Activated CD4-positive, alpha-beta T cell treated with anti-CD3 and anti-CD28 coated beads, Interleukin-2, amount 50 U/mL, for 48 hours (primary cell): Measurements from ENCODE around the gene TFEB.

Source experiments
- DNase-seq, 2 experiments: peaks; one replicate each; pipeline ENCODE4 v3.0.0-alpha.2; 2020

Gene TFEB

GRCh38 chr6:41736800-41737555, 1.6 kb upstream of the TFEB start:
- DNase-seq, result no peak

DNA sequence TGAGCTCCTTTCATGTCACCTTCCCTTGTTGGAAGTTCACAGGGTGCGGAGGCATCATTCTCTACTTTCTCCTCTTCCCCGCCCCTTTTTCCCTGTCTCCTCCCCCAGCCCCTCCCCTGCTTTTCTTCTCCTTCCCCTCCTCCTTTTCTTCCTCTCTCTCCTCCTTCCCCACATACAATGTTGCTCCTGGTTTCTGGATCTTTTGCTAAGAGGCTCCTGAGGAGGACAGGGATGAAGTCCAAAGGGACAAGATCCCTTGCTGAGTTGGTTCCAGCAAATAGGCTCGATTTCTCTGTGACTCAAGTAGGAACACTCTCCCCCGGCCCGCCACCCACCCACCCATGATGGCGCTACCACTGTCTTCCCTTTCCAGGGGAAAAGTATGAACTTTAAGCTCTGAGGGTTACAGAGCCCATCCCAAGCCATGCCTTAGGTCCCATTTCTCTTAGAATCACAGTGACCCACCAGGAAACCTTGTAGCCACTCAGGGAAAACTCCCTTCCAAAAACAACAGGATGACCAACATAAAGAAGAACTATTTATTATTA, 852 bp upstream of the TFEB start:
- no peak for DNase-seq

GRCh38 chr6:41734666-41735426, 562 bp downstream of the TFEB start:
- DNase-seq, result peak; percentile 70 to 77

GRCh38 chr6:41733707-41734665, 1.4 kb downstream of the TFEB start:
- peak; percentile 57 to 61 for DNase-seq

DNA sequence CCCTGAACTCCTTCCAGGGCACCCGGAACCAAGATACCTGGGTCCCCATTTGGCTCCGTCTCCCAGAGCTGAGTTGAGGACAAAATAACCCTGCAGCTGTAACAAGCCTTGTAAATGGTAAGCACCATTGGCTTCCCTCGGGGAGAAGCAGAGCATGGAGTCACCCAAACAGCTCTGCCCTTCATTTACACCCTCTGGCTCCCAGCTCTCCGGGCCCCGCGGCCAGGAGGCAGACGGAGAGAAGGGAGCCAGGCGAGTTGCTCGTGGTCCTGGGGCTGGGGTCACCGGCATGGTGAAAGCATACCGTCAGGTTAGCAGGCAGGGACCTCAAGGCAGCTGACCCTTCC, 2.1 kb downstream of the TFEB start:
- DNase-seq, result no peak

DNA sequence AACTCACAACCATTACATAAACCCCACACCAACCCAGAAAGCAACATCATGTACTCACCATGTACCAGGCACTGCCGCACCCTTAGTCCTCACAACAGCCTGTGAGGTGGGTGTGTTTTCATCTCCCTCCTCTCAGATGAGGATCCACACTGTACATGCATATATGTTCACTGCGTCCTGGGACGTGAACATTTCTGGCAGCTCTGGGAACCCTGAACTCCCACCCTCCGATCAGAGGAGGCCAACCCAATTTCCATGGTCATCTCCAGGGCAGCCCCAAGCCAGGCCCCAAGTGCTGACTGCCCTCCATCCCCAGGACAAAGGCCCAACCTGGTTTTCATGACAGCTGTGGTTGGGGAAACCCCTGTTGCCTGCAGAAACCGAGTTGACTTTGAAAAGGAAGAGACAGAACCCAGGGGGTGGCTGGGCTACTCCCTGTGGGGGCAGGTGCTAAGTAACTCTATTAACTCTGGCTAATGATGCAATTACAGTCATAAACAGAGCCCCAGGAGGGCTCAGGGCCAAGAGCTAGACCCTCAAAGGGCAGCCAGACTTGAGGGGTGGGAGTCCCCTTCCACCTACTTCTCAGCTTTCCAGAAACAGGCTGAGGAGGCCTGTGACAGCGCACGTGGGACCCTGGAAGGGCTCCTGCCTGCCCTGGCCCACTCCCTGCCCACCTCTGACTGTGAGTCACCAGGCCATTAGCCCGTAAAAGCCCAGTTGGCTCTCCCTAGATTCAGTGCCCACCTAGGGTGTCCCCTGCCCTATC, 2.6 kb downstream of the TFEB start:
- peak; percentile 40 to 56 for DNase-seq

DNA sequence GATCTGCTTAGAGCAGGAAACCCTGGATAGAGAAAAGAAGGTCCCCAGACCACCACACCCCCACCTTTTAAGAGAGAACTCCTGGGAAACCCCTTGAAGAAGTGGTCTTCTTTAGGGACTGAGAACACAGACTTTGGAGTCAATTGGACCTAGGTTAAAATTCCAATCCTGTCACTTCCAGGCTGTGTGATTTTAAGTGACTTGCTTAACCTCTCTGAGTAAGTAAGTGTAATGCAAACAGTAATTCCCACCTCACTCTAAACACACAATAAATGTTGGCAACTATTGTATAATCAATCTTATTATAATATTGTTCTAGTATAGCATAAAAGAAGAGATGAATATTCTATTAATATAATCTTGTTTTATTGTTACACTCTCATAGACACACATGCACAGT, 3.3 kb downstream of the TFEB start:
- no peak for DNase-seq

DNA sequence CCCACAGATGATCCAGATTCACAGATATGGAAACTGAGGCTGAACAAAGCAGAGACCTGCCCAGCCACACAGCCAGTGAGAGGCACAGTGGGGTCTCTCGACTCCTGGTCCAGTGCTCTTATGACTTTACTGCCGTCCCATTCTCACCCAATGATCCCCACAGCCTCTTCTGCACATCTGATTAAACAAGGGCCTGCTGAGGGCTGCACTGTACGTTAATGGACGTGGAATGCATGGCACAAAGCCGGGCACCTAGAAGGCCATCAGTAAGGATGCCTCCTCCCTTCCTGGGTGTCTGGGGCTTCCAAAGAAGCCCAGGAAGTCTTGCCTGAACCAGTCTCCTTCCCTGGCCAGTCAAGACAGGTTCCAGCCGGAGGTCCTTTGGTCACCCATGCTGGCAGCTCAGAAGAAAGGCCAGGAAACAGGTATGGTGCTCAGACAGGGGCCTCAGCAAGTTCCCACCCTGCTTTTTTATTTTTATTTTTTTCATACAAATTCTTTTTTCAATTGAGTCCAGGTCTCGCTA, 3.8 kb downstream of the TFEB start:
- DNase-seq, result no peak

- no peak for DNase-seq
Measured at GRCh38 chr6:41730531-41731436, 4.6 kb downstream of the TFEB start.

DNA sequence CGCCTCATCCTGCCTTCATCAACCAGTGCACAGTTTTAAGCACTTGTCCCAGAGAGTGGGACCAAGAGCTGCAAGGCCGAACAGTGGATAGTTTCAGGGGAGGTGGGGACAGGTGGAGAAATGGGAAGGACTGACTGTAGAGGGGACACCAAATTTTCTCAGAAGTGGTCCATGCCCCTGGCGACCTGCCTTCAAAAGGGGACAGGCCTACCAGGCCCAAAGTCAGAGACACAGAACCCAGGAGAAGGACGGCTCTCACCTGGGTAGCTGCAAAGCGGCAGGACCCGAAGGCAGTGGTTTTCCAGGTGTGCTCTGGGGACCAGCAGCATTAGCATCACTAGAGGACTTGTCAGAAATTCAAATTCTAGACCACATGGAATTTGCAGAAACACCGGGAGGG, 5.8 kb downstream of the TFEB start:
- no peak for DNase-seq

DNA sequence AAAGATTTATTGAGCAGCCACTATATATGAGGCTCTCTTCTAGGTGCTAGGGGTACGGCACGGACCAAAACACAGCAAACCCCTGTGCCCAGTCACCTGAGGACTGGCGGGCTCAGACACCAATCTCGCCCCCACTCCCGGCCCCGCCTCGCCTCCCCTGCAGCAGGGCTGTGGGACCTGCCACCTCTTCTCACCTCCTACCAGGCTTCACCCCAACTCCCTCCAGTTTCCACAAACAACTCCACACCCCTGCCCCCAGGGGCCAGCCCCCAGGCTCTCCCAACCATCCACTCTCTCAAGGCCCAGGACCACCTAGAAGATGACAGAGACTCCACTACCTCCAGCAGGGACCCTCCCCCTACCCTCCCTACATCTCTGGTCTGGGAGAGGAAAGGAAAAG, 6.5 kb downstream of the TFEB start:
- DNase-seq, result no peak

DNA sequence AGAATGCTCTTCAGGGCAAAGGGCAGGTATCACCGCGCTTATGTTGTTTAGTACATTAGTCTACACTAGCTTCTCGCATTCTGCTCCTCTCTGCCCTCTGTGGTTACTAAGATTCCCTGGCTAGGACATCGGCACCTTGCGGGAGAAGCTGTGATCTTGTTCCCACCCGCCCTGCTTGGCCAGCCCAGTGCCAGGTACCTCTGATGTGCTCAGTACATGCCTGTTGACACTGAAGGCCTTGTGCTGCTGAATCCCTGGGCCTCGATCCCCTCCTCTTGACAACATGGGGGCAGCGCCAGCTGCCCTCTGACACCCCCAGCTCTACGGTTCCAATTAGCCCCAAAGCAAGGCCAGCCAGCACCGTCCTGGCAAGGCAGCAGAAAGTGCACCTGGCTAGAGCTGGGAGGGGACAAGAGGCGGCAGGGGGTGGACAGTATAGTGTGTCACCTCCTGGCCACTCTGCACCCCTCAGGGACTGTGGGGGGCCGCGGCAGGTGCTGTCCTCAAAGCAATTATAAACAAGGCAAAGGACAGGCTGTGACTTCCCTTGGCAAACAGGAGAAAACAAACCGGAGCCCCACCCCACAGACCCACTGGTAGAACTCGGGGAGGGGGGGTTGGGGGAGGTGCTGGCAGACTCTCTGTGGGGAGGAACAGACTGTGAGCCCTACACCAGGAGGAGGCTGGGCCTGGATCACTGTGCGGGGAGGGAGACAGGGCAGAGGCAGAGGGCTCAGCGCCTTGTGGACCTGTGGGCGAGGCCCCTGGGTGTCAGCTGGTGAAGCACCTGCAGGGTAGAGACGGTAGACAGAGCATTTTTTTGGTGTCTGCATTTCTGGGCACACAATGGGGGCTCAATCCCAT, 7.1 kb downstream of the TFEB start:
- no peak for DNase-seq

DNA sequence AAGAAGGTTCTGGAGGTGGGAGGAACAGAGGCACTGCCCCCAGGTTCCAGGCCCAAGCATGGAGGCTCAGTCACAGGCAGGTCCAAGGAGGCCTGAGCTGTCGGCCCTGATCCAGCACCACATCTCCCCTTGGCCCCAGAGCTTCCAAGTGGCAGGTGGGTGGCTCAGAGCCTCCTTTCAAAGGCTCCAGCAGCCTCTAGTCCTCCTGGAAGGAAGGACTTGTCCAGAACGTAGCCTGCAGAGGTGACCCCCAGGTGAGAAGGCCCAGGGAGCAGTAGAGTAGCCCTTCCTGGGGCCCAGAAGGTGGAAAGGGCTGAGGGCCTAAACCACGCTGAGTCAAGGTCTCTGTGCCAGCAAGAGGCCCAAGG, 7.7 kb downstream of the TFEB start:
- no peak for DNase-seq

DNA sequence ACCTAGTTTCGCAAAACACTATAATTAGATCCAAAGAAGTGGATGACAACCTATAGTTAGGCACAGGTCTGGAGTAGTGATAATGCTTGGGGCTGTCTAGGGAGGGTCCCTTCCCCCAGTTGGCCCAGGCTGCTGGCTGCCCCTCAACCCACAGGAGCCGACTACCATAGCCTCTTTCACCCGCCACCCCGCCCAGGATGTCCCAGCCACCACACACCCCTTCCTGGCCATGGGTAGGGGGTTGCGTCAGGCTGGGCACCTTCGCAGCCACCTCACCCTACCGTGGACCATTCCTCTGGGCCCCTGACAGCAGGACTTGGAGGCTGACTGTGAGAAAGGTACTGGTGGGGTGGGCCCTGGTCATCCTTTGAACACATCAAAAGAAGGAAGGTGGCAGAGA, 8.5 kb downstream of the TFEB start:
- DNase-seq, result no peak

- DNase-seq, result no peak
Measured at GRCh38 chr6:41724586-41725501, 10.6 kb downstream of the TFEB start.

DNA sequence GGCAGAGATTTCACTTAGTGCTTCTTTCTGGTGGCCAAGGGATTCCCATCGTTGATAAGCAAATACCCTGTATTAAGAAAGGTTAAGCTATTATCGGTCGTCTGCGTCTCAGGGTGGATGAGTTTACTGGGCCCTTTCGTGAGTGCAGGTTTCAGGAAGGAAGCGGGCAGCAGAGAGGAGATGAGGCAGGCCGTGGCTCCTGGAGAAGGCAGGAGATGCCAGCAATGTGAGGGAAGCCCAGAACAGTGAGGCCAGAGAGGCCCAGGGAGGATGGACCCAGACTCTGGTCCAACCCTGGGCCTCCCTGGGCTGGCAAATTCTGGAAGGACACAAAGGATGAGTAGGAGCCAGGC, 11.2 kb downstream of the TFEB start:
- no peak for DNase-seq

- DNase-seq, result no peak
Measured at GRCh38 chr6:41723530-41724227, 11.7 kb downstream of the TFEB start.

DNA sequence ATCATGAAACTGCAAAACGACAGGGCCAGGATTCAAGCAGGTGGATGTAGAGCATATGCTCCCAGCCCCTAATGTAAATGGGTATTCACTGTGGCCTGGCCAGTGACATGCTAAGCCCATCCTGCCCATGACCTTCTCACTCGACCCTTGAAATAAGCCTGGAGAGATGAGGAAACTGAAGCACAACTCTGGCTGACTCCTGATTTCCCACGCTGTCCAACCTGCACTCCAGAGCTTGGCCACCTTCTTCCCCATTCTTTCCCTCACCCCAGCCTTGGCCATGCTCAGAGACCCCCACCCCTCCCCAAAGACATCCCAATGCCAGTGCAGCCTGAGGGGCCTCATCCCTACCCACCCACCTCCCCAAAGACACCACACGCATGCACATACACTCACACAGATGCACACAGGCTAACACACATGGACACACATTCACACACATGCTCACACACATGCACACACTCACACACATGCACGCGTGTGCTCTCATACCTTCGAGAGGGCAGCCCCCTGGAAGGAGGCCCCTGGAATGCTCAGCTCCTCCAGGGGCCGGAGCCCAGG, 12.4 kb downstream of the TFEB start:
- no peak for DNase-seq
